ENCODE results near the gene TTLL4. TPM values are rescaled to one million over a fixed set of nuclear protein-coding genes. Genes with fewer than 3 reads are reported as not detected.

TTLL4 gene
- total RNA-seq, 1 donor from 2014 or later = 5.5 TPM

DNA sequence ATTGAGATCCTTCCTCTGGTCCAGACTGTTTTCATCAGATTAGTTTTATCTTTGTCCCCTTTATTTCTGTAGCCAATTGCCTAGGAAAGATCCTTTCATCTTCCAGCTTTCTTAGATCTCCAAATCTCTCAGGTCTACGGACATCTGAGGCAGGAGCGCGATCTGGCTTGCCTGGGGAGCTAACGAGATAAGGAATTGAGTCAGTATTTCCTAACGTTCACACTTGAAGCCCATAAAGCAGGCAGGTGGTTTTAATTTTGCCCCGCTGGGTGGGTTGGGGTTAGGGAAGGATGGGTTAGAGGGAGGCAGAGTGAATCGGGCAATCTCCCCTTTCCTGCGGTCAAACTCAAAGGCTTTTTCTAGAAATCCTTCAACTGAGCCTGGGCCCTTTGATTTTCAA, 727 bp upstream of the TTLL4 start:
- TF ChIP-seq, protein P1, sequence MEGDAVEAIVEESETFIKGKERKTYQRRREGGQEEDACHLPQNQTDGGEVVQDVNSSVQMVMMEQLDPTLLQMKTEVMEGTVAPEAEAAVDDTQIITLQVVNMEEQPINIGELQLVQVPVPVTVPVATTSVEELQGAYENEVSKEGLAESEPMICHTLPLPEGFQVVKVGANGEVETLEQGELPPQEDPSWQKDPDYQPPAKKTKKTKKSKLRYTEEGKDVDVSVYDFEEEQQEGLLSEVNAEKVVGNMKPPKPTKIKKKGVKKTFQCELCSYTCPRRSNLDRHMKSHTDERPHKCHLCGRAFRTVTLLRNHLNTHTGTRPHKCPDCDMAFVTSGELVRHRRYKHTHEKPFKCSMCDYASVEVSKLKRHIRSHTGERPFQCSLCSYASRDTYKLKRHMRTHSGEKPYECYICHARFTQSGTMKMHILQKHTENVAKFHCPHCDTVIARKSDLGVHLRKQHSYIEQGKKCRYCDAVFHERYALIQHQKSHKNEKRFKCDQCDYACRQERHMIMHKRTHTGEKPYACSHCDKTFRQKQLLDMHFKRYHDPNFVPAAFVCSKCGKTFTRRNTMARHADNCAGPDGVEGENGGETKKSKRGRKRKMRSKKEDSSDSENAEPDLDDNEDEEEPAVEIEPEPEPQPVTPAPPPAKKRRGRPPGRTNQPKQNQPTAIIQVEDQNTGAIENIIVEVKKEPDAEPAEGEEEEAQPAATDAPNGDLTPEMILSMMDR (IDR thresholded peaks at IDR 0.05; ENCODE audit: insufficient read depth, low read length, severe bottlenecking) = no peak
- FAIRE-seq = no peak
- no peak overlapping the region for H3K4me3 ChIP-seq (ENCODE audit: low read depth, low read length)

DNA sequence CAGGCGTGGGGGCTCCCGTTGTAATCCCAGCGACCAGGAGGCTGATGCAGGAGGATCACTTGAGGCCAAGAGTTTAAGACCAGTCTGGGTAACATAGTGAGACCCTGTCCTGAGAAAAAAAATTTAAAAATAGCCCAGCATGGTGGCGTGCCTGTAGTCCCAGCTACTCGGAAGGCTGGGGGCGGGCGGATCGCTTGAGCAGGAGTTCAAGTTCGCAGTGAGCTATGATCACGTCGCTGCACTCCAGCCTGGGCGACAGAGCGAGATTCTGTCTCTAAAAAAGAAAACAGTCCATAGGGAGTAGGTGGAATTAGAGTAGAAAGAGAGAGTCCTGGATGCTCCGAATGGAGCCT, 325 bp upstream of the TTLL4 start:
- Histone ChIP-seq H3K27me3 (ENCODE audit: control insufficient read depth, insufficient read depth, low read length) (no peaks in the 10 kb centered on the region), H3K4me3 (ENCODE audit: low read depth, low read length) (peak overlapping the region; percentile 99), H3K36me3 (ENCODE audit: control insufficient read depth, insufficient read depth, low read length) (no peaks in the 10 kb centered on the region)
- no peak for DNase-seq (ENCODE audit: low read depth)
- TF ChIP-seq, protein P1 (IDR thresholded peaks at IDR 0.05; ENCODE audit: insufficient read depth, low read length, severe bottlenecking) = no peak
- FAIRE-seq = no peak

More for the DNA sequence above, 727 bp upstream of the TTLL4 start:
- no peaks in the 10 kb centered on the region for H3K36me3 ChIP-seq (ENCODE audit: control insufficient read depth, insufficient read depth, low read length)
- no peak for DNase-seq (ENCODE audit: low read depth)
- no peaks in the 10 kb centered on the region for H3K27me3 ChIP-seq (ENCODE audit: control insufficient read depth, insufficient read depth, low read length)

DNA sequence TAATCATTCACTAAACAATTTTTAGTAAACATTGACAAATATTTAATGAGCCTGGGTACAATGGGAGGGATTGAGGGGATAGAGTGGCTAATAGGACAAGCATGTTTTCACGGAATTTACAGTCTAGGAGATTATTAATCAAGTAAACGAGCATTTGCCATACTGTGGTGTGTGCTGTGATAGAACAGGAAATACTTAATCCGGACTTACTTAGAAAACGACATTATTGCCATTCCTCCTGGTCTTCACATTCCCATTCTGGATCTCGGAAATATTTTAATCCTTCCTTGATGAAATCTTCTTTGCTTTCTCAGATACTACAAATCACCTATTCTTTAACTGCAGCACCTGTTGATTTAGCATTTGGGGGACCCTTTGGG, 905 bp downstream of the TTLL4 start:
- TF ChIP-seq, protein P1 (IDR thresholded peaks at IDR 0.05; ENCODE audit: insufficient read depth, low read length, severe bottlenecking) = no peak

DNA sequence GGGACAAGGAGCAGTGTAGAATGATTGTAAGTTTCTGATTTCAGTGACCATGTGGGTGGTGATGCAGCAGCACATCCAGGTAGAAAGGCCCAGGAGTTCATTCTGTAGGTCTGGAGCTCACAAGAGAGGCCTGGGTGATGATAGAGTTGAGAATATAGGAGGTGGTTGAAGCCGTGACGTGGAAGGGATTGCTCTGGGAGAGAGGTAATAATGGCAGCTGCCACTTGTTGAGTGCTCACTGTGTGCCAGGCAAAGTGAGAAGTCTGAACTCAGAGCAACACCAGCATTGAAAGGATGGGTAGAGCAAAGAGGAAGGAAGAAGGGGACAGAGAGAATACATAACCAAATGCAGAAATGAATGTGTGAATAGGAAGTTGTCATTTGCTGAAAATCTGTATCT, 3.3 kb downstream of the TTLL4 start:
- TF ChIP-seq, protein P1 (IDR thresholded peaks at IDR 0.05; ENCODE audit: insufficient read depth, low read length, severe bottlenecking) = no peak
- Histone ChIP-seq H3K27me3 (ENCODE audit: control insufficient read depth, insufficient read depth, low read length) (no peaks in the 10 kb centered on the region), H3K4me3 (ENCODE audit: low read depth, low read length) (no peak overlapping the region), H3K36me3 (ENCODE audit: control insufficient read depth, insufficient read depth, low read length) (no peaks in the 10 kb centered on the region)
- FAIRE-seq (no peak), DNase-seq (ENCODE audit: low read depth) (no peak)

More for the DNA sequence above, 905 bp downstream of the TTLL4 start:
- DNase-seq (ENCODE audit: low read depth) (no peak), FAIRE-seq (no peak)
- no peaks in the 10 kb centered on the region for H3K27me3 ChIP-seq (ENCODE audit: control insufficient read depth, insufficient read depth, low read length)
- H3K4me3 ChIP-seq (ENCODE audit: low read depth, low read length) = peak overlapping the region; percentile 99
- no peaks in the 10 kb centered on the region for H3K36me3 ChIP-seq (ENCODE audit: control insufficient read depth, insufficient read depth, low read length)

DNA sequence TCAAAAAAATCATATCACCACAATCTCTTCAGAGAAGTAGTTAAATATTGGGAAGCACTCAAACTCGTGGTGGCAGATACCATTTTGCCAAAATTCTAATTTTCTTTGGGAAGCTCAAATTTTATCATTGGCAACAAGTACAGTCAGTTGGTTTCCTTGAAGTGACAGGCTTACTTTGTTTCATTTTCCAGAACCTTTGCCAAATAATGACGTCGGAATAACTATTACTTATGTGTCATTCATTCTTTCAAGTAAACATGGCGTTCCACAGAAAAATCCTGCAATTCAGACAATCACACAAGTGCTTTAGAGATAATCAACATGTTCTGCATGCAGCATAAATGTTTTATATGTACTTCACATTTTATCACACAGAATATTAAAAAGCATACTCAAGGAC, 5.4 kb downstream of the TTLL4 start:
- FAIRE-seq (no peak), DNase-seq (ENCODE audit: low read depth) (peak; percentile 27)
- Histone ChIP-seq H3K4me3 (ENCODE audit: low read depth, low read length) (no peak overlapping the region), H3K27me3 (ENCODE audit: control insufficient read depth, insufficient read depth, low read length) (no peaks in the 10 kb centered on the region), H3K36me3 (ENCODE audit: control insufficient read depth, insufficient read depth, low read length) (no peaks in the 10 kb centered on the region)
- TF ChIP-seq, protein P1 (IDR thresholded peaks at IDR 0.05; ENCODE audit: insufficient read depth, low read length, severe bottlenecking) = no peak

DNA sequence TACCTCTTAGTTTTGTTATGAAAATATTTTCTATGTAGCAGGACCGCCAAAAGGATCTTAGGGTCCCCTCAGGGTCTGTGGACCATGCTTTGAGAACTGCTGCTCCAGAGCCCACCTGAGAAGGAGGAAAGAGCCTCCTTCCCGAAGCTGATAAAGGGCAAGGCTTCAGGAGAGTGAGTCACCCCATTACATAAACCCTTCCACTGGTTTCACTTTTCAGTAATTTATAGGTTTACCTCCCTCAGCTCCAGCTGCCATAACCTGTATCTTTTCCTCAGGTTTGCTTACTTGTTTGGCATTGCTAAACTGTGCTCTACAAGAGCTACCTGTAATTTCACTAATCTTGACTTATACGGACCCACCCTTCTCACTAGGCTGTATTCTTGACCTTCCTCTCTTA, 6.6 kb downstream of the TTLL4 start:
- FAIRE-seq = no peak
- Histone ChIP-seq H3K4me3 (ENCODE audit: low read depth, low read length) (no peak overlapping the region), H3K27me3 (ENCODE audit: control insufficient read depth, insufficient read depth, low read length) (no peaks in the 10 kb centered on the region), H3K36me3 (ENCODE audit: control insufficient read depth, insufficient read depth, low read length) (no peaks in the 10 kb centered on the region)
- peak; percentile 59 for DNase-seq (ENCODE audit: low read depth)
- TF ChIP-seq, protein P1 (IDR thresholded peaks at IDR 0.05; ENCODE audit: insufficient read depth, low read length, severe bottlenecking) = no peak

Measured in bronchial epithelial cell (primary cell).